Right lobe of liver (tissue), 6 donors: Measurements from ENCODE around the gene PRAF2. TPM values are rescaled to one million over a fixed set of nuclear protein-coding genes. Genes with fewer than 3 reads are reported as not detected.

Source experiments
- ATAC-seq, 4 donors: fragments of 200-7000 bp; cut with Tn5 transposase; one replicate each; pipeline ENCODE4 v1.9.1; 2020; ENCODE audit warnings: mild to moderate bottlenecking in 4 of 4, moderate library complexity in 4 of 4
- DNase-seq, 3 donors: peaks; one replicate each; pipeline ENCODE4 v3.0.0-alpha.2; 2020
- H3K27ac ChIP-seq, 3 donors: fragments of 200-600 bp; one replicate each; pipeline ENCODE4 v1.8.0; 2022
- H3K27me3 ChIP-seq, 2 donors: fragments of 200-600 bp; one replicate each; pipeline ENCODE4 v1.8.0; 2022
- H3K36me3 ChIP-seq, 4 donors: fragments of 200-600 bp; sonication (generic) in 1 of 4; one replicate each; pipeline versions ENCODE4 v1.5.1 to v1.8.0; 2017 to 2022; ENCODE audit warnings: control low read depth in 1 of 4
- H3K4me1 ChIP-seq, 4 donors: fragments of 200-600 bp; sonication (generic) in 1 of 4; one replicate each; pipeline versions ENCODE4 v1.5.1 to v1.8.0; 2017 to 2022; ENCODE audit warnings: control low read depth in 1 of 4
- H3K4me3 ChIP-seq, 3 donors: fragments of 200-600 bp; one replicate each; pipeline ENCODE4 v1.8.0; 2022
- H3K9me3 ChIP-seq, 4 donors: fragments of 200-600 bp; sonication (generic) in 1 of 4; one replicate each; pipeline versions ENCODE4 v1.5.1 to v1.8.0; 2017 to 2022; ENCODE audit warnings: control low read depth in 1 of 4
- POLR2A ChIP-seq: fragments of 450-650 bp; IDR thresholded peaks from one replicate; pipeline ENCODE4 v1.6.1; 2017; ENCODE audit warnings: antibody characterized with exemption, mild to moderate bottlenecking
- WGBS: methylation state at CpG from one replicate; pipeline ENCODE4 v1.1.6; 2018; ENCODE audit warnings: low coverage, low lambda C conversion rate; ENCODE audit not compliant: insufficient coverage; ENCODE audit errors: missing lambda C conversion rate; 5-methylcytosine and 5-hydroxymethylcytosine counted together
- intact Hi-C, 2 donors: fragments of 100-400 bp; cut with DNase I; formaldehyde crosslinking; loops; one replicate each; pipeline versions ENCODE4 v1.11.2 to v1.14.1; 2022
- total RNA-seq, 6 experiments: library from RNA; depleted of rRNA in 2 of 6; stranded (reverse); fragments of >200 nt in 2 of 6; fragmentation: NEBNext Ultra II Directional in 3 of 6; extraction: Animal tissue kit (Norgen Biotek cat#: 25700) in 3 of 6; gene quantifications; one replicate each; pipeline versions ENCODE4 v1.1.0 to v1.2.4, GENCODE V29; 2016 to 2023
- TF ChIP-seq, protein P1 (sequence below), 4 donors: fragments of 200-600 bp in 3 of 4; fragments of 450-650 bp in 1 of 4; IDR thresholded peaks; one replicate each; pipeline versions ENCODE4 v1.5.1 to v1.8.0; 2016 to 2022; ENCODE audit warnings: antibody characterized with exemption in 4 of 4, mild to moderate bottlenecking in 2 of 4
- donor health status: DM: no; HTN: yes; CAD: no.
- donor health status: DM: no; HTN: no; CAD: no.
- donor health status: DM: no; HTN: no; CAD: no.
- donor health status: DM: no; HTN: yes; CAD: no.
- donor health status: DM: no; HTN: yes; CAD: no.

The PRAF2 gene
- total RNA-seq, 6 experiments from 2014 or later: 3.1 to 11.2 (median 5.1) TPM

- intact Hi-C loops: no loop called here
- Histone ChIP-seq H3K27ac (peak overlapping the region; percentile 96 to 98 (median 97)), H3K4me1 (peaks cover 0 to 8% (median 0%) of the 10 kb centered on the region in 4 donors), H3K36me3 (peaks cover 0 to 21% (median under 1%) of the 10 kb centered on the region in 4 donors), H3K9me3 (no peaks in the 10 kb centered on the region), H3K27me3 (no peaks in the 10 kb centered on the region), H3K4me3 (peak overlapping the region; percentile 68 to 70 (median 68))
- no peak for ATAC-seq
- 20% methylated on average over 9 of the region's 10 CpGs for WGBS
- no peak for DNase-seq
- no peak for TF ChIP-seq POLR2A
- TF ChIP-seq, protein P1, sequence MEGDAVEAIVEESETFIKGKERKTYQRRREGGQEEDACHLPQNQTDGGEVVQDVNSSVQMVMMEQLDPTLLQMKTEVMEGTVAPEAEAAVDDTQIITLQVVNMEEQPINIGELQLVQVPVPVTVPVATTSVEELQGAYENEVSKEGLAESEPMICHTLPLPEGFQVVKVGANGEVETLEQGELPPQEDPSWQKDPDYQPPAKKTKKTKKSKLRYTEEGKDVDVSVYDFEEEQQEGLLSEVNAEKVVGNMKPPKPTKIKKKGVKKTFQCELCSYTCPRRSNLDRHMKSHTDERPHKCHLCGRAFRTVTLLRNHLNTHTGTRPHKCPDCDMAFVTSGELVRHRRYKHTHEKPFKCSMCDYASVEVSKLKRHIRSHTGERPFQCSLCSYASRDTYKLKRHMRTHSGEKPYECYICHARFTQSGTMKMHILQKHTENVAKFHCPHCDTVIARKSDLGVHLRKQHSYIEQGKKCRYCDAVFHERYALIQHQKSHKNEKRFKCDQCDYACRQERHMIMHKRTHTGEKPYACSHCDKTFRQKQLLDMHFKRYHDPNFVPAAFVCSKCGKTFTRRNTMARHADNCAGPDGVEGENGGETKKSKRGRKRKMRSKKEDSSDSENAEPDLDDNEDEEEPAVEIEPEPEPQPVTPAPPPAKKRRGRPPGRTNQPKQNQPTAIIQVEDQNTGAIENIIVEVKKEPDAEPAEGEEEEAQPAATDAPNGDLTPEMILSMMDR (IDR thresholded peaks at IDR 0.05): no peak
Measured at GRCh38 chrX:49041744-49042580, 31.8 kb downstream of the PRAF2 start.

DNA sequence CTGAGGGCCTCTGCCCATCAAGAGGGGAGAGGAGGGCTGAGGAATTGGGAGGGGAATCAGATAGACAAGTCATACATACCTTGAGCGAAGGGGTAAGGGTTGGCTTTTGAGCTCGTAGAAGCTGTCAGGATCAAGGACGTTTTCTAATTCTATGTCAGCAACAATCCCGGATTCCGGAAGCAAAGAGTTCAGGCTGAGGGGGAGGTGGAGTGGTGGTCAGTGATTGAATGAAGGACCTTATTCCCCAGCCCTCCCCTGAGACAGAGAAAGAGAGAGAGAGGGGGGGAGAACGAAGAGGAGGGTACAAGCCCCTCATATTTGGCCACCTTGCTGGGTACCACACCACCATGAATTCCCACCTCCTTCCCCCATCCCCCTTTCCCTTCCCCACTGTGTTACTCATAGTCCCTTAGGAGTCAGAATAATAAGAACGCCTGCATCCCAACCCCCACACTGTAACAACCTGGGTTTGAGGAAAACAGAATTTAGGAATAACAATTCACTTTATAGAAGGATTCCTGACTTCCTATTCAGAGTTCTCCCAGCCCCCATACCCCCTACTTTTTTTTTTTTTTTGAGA lies 33.3 kb downstream of the PRAF2 start:
- Histone ChIP-seq H3K27me3 (no peaks in the 10 kb centered on the region), H3K4me1 (peaks cover 0 to 8% (median 0%) of the 10 kb centered on the region in 4 donors), H3K9me3 (no peaks in the 10 kb centered on the region), H3K27ac (peak overlapping the region; percentile 47 to 98 (median 63)), H3K4me3 (peak overlapping the region; percentile 12 to 27 (median 16)), H3K36me3 (peaks cover 0 to 28% (median 5%) of the 10 kb centered on the region in 4 donors)
- intact Hi-C loops: no loop called here
- TF ChIP-seq, protein P1 (IDR thresholded peaks at IDR 0.05): no peak
- no peak for TF ChIP-seq POLR2A
- ATAC-seq (no peak), DNase-seq (no peak)
- WGBS: 27% methylated on average over 7 of the region's 7 CpGs

GRCh38 chrX:49039598-49040375 lies 34.0 kb downstream of the PRAF2 start:
- H3K36me3 ChIP-seq: peaks cover 0 to 29% (median 5%) of the 10 kb centered on the region in 4 donors
- no peaks in the 10 kb centered on the region for H3K9me3 ChIP-seq
- H3K4me1 ChIP-seq: peaks cover 0 to 8% (median 0%) of the 10 kb centered on the region in 4 donors
- 15% methylated on average over 7 of the region's 9 CpGs for WGBS
- intact Hi-C loops: no loop called here
- DNase-seq: peak; percentile 72 to 74 (median 72)
- TF ChIP-seq, protein P1 (IDR thresholded peaks at IDR 0.05): no peak
- no peak for TF ChIP-seq POLR2A
- peak overlapping the region; percentile 47 to 98 (median 63) for H3K27ac ChIP-seq
- ATAC-seq: peak; percentile 4 to 35 (median 24)
- no peaks in the 10 kb centered on the region for H3K27me3 ChIP-seq
- peak overlapping the region; percentile 12 to 27 (median 16) for H3K4me3 ChIP-seq

DNA sequence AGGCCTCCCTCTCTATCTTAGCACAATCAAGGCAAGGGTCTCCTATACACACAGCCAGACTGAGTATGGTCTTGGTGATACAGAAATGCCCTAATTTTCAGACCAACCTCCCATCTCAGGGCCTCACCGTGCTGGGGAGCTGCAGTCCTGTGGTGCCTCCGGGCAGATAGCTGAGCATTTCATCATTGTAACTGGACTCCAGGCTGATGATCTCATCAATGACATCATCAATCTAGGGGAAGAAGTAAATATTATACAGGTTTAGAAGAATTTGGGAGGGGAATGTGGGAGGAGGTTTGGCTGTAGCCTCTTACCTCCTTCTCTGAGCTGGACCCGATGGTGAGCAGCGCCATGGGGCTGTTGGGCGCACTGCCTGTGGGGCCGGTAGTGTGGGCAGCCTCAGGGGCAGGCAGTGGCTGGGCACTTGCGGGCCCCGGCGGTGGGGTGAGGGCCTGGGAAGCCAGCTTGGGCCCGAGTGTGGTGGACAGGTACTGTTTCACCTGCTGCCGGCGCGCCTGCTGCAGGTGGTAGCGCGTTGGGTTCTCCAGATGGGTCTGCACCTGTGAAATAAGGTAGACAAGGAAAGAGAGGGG lies 35.8 kb downstream of the PRAF2 start:
- no peak for TF ChIP-seq POLR2A
- TF ChIP-seq, protein P1 (IDR thresholded peaks at IDR 0.05): no peak
- Histone ChIP-seq H3K36me3 (peaks cover 0 to 43% (median 11%) of the 10 kb centered on the region in 4 donors), H3K27ac (peak overlapping the region in 1 of 3 donors; percentile 8), H3K4me3 (no peak overlapping the region), H3K4me1 (peaks cover 0 to 11% (median 0%) of the 10 kb centered on the region in 4 donors), H3K27me3 (no peaks in the 10 kb centered on the region), H3K9me3 (no peaks in the 10 kb centered on the region)
- 71% methylated on average over 3 of the region's 15 CpGs for WGBS
- ATAC-seq: no peak
- intact Hi-C loops: no loop called here
- no peak for DNase-seq
